ENCODE results near the gene EMID1.
A peak's percentile ranks its signal among the peaks of the same experiment; 100 is the strongest.

EMID1 gene

GRCh38 chr22:29200901-29201300, 4.8 kb upstream of the EMID1 start:
- TF ChIP-seq CTCF (IDR thresholded peaks at IDR 0.05; ENCODE audit: insufficient read depth, missing control alignments): no peak
- FAIRE-seq (no peak), DNase-seq (ENCODE audit: insufficient read length, low spot score) (no peak)

DNA sequence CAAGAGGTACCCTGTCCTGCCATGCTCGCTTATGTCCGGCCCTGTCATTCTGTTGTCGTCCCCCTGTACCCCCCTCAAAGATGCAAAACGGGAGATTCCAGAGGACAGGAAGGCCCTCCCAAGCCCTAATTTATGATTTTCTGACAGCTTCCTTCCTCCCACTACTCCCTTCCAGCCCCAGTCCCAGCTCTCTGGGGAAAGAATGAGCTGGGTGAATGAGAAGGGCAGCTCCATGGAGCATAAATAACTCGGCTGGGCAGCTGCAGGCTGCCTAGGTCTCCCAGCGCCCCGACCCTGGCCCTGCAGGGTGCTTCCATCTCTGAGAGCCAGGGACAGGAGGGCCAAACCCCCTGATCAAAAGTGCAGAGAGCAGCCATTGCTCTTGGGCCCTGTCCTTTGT, 3.9 kb upstream of the EMID1 start:
- DNase-seq (ENCODE audit: insufficient read length, low spot score) (no peak), FAIRE-seq (no peak)
- TF ChIP-seq CTCF (IDR thresholded peaks at IDR 0.05; ENCODE audit: insufficient read depth, missing control alignments): no peak

- no peak for DNase-seq (ENCODE audit: insufficient read length, low spot score)
- peak; percentile 43 for TF ChIP-seq CTCF (IDR thresholded peaks at IDR 0.05; ENCODE audit: insufficient read depth, missing control alignments)
- FAIRE-seq: no peak
Observed at GRCh38 chr22:29202212-29203192, 3.2 kb upstream of the EMID1 start.

- no peak for DNase-seq (ENCODE audit: insufficient read length, low spot score)
- FAIRE-seq: no peak
- TF ChIP-seq CTCF (IDR thresholded peaks at IDR 0.05; ENCODE audit: insufficient read depth, missing control alignments): no peak
Observed at GRCh38 chr22:29203488-29204454, 1.9 kb upstream of the EMID1 start.

GRCh38 chr22:29204455-29205183, 1.1 kb upstream of the EMID1 start:
- TF ChIP-seq CTCF (IDR thresholded peaks at IDR 0.05; ENCODE audit: insufficient read depth, missing control alignments): no peak
- FAIRE-seq (no peak), DNase-seq (ENCODE audit: insufficient read length, low spot score) (no peak)

DNA sequence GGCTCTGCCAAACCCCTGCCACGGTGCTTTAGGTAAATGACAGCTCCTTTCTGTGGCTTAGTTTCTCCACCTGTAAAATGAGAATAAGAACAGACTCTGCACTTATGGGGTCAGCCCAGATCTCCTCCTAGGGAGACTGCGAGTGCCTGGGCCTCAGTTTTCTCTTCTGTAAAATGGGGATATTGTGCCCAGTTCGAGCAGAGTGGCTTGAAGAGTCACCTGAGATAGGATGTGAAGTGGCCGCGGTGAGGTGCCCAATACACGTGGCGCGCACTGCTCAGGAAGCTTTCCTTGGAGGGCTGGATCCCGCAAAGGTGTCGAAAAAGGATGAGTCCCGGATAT, 473 bp upstream of the EMID1 start:
- DNase-seq (ENCODE audit: insufficient read length, low spot score): no peak
- no peak for FAIRE-seq
- TF ChIP-seq CTCF (IDR thresholded peaks at IDR 0.05; ENCODE audit: insufficient read depth, missing control alignments): no peak

All from D721Med (cell line).